GM23248 (cell line): ENCODE data around the gene TTLL4. TPM values are rescaled to one million over a fixed set of nuclear protein-coding genes. Genes with fewer than 3 reads are reported as not detected.

Experiments
- DNase-seq: peaks from one replicate; pipeline ENCODE4 v3.0.0-alpha.2; 2015
- H2AFZ ChIP-seq: fragments of 200-600 bp; sonication (generic); 2 replicates; pipeline ENCODE4 v1.6.1; 2016; ENCODE audit warnings: antibody characterized with exemption
- H3F3A ChIP-seq: fragments of 200-600 bp; sonication (generic); 2 replicates; pipeline ENCODE4 v1.6.1; 2016; ENCODE audit warnings: mild to moderate bottlenecking, antibody characterized with exemption, mixed run types; ENCODE audit not compliant: insufficient read depth
- H3K27ac ChIP-seq: fragments of 200-600 bp; sonication (generic); 2 replicates; pipeline ENCODE4 v1.5.1; 2016; ENCODE audit warnings: mild to moderate bottlenecking
- H3K27me3 ChIP-seq: fragments of 200-600 bp; sonication (generic); replicated peaks from 2 replicates; pipeline ENCODE4 v1.6.1; 2016; ENCODE audit warnings: mild to moderate bottlenecking; ENCODE audit not compliant: insufficient read depth
- H3K36me3 ChIP-seq: fragments of 200-600 bp; sonication (generic); 2 replicates; pipeline ENCODE4 v1.6.1; 2016; ENCODE audit warnings: low read depth, mild to moderate bottlenecking
- H3K4me1 ChIP-seq: fragments of 200-600 bp; sonication (generic); 2 replicates; pipeline ENCODE4 v1.6.1; 2016; ENCODE audit warnings: mild to moderate bottlenecking; ENCODE audit not compliant: insufficient read depth
- H3K4me2 ChIP-seq: fragments of 200-600 bp; sonication (generic); one replicate; pipeline ENCODE4 v1.6.1; 2016; ENCODE audit warnings: mild to moderate bottlenecking; ENCODE audit not compliant: unreplicated experiment
- H3K4me3 ChIP-seq: fragments of 200-600 bp; sonication (generic); 2 replicates; pipeline ENCODE4 v1.5.1; 2016; ENCODE audit warnings: mild to moderate bottlenecking
- H3K79me2 ChIP-seq: fragments of 200-600 bp; sonication (generic); 2 replicates; pipeline ENCODE4 v1.6.1; 2016; ENCODE audit warnings: mild to moderate bottlenecking; ENCODE audit not compliant: insufficient read depth
- H3K9ac ChIP-seq: fragments of 200-600 bp; sonication (generic); 2 replicates; pipeline ENCODE4 v1.6.1; 2016; ENCODE audit warnings: mild to moderate bottlenecking
- H3K9me2 ChIP-seq: fragments of 200-600 bp; sonication (generic); 2 replicates; pipeline ENCODE4 v1.6.1; 2016; ENCODE audit warnings: mixed run types, mild to moderate bottlenecking, moderate library complexity; ENCODE audit not compliant: insufficient read depth
- H3K9me3 ChIP-seq: fragments of 200-600 bp; sonication (generic); one replicate; pipeline ENCODE4 v1.6.1; 2017; ENCODE audit warnings: low read depth
- H4K20me1 ChIP-seq: fragments of 200-600 bp; sonication (generic); 2 replicates; pipeline ENCODE4 v1.6.0; 2016; ENCODE audit not compliant: insufficient read depth
- EZH2 ChIP-seq: fragments of 200-600 bp; sonication (generic); IDR thresholded peaks from 2 replicates; pipeline ENCODE4 v1.6.1; 2018; ENCODE audit warnings: antibody characterized with exemption, mild to moderate bottlenecking; ENCODE audit not compliant: insufficient read depth, poor library complexity, severe bottlenecking
- EZH2phosphoT487 ChIP-seq: fragments of 200-600 bp; sonication (generic); IDR thresholded peaks from 2 replicates; pipeline ENCODE4 v1.6.1; 2018; ENCODE audit warnings: antibody characterized with exemption, moderate library complexity, mild to moderate bottlenecking, low read depth; ENCODE audit not compliant: insufficient read depth
- WGBS, 2 experiments: methylation state at CpG; one replicate each; pipeline ENCODE4 v1.1.6; 2015 to 2017; ENCODE audit warnings: low lambda C conversion rate in 2 of 2, low coverage in 1 of 2; ENCODE audit errors: missing lambda C conversion rate in 2 of 2; 5-methylcytosine and 5-hydroxymethylcytosine counted together
- in situ Hi-C: fragments of 300-500 bp; cut with MboI; formaldehyde crosslinking; loops from 2 replicates; pipeline ENCODE4 v1.15.0; 2020
- polyA plus RNA-seq: library from polyadenylated mRNA; unstranded; fragments of >200 nt; fragmentation: Nextera tagmentation; extraction: Ambion mirVana; gene quantifications from 2 replicates; pipeline ENCODE4 v1.2.1, GENCODE V29; 2016
- total RNA-seq: library from RNA; depleted of rRNA; stranded (reverse); fragments of >200 nt; shearing (Covaris generic); gene quantifications from 2 replicates; pipeline ENCODE4 v1.2.3, GENCODE V29; 2014

Gene TTLL4
- total and polyA plus RNA-seq, 2 experiments from 2014 or later, result 5.5 to 7.7 TPM

- Histone ChIP-seq H3K27me3 (no peaks in the 10 kb centered on the region), H3K79me2 (peaks cover 88% of the 10 kb centered on the region), H3K4me3 (no peak overlapping the region), H4K20me1 (no peaks in the 10 kb centered on the region), H3K9me3 (peaks cover 5% of the 10 kb centered on the region), H3K9ac (no peak overlapping the region), H3K9me2 (no peaks in the 10 kb centered on the region), H3K27ac (no peak overlapping the region), H3K4me2 (no peak overlapping the region), H2AFZ (no peak overlapping the region), H3K4me1 (0 out of 2 replicates have a peak, but pooled peaks cover 7% of the 10 kb centered on the region), H3K36me3 (no peaks in the 10 kb centered on the region), H3F3A (peaks cover 5% of the 10 kb centered on the region; the same call in 1 of the 2 replicates)
- in situ Hi-C loops, result loop anchor here (10.0 kb wide), 1 partner anchor 122 kb away; no protein-coding TSS in a partner anchor
- DNase-seq, result no peak
- no peak for TF ChIP-seq EZH2
- no peak for TF ChIP-seq EZH2phosphoT487
- WGBS, 2 experiments, result 100% methylated on average over 1 of the region's 1 CpG
These were observed 12.5 kb downstream of the TTLL4 start for GRCh38 chr2:218722876-218723785.

DNA sequence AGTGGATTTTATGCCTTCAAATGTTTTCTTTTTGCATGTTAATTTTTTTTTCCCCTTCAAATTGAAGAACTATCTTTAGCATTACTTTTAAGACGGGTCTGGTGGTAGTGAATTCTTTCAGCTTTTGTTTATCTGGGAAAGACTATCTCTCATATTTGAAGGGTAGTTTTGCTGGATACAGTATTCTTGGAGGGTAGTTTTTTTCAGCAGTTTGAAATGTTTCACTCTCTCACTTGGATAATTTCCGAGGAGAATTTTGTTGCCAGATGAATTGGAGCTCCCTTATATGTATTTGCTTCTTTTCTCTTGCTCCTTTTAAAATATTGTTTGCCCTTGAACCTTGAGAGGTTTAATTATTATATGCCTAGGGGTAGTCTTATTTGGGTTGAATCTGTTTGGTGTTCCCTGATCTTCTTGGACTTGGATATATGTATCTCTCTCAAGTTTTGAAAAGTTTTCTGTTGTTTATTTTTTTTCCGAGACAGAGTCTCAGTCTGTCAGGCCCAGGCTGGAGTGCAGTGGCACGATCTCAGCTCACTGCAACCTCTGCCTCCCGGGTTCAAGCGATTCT, 15.5 kb downstream of the TTLL4 start:
- Histone ChIP-seq H3K4me3 (no peak overlapping the region), H3K9me2 (no peaks in the 10 kb centered on the region), H3K9me3 (peaks cover 5% of the 10 kb centered on the region), H3K27ac (no peak overlapping the region), H3F3A (peaks cover 6% of the 10 kb centered on the region), H3K4me1 (peaks cover 12% of the 10 kb centered on the region), H3K36me3 (no peaks in the 10 kb centered on the region), H3K27me3 (no peaks in the 10 kb centered on the region), H3K79me2 (peaks cover 66% of the 10 kb centered on the region), H2AFZ (no peak overlapping the region), H3K4me2 (no peak overlapping the region), H4K20me1 (no peaks in the 10 kb centered on the region), H3K9ac (no peak overlapping the region)
- no peak for DNase-seq
- in situ Hi-C loops, result loop anchor here (10.0 kb wide), 1 partner anchor 119 kb away; no protein-coding TSS in a partner anchor
- WGBS, 2 experiments, result 95 to 98% methylated on average over 6 of the region's 6 CpGs
- TF ChIP-seq EZH2, result no peak
- no peak for TF ChIP-seq EZH2phosphoT487

DNA sequence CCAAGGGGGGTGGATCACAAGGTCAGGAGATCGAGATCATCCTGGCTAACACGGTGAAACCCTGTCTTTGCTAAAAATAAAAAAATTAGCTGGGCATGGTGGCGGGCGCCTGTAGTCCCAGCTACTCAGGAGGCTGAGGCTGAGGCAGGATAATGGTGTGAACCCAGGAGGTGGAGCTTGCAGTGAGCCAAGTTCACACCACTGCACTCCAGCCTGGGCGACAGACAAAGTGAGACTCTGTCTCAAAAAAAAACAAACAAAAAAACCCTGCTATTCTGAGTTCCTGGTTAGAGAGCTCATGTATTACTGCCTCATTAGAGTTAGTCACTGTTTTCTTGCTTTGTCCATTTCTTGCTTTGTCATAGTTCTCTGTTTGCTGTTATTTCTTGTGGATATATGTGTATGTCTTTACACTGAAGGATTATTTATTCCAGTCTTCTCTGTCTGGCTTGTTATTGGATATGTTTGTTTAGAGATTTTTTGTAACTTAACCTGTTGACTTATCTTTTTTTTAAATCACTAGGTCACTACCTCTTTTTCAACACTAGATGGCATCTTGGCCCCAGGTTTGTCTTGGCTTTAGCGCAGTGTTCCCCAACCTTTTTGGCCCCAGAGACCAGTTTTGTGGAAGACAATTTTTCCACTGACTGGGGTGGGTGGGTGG, 17.0 kb downstream of the TTLL4 start:
- Histone ChIP-seq H3K4me2 (no peak overlapping the region), H3K9me3 (peaks cover 5% of the 10 kb centered on the region), H3K9me2 (no peaks in the 10 kb centered on the region), H3K4me1 (peaks cover 26% of the 10 kb centered on the region), H3K79me2 (peaks cover 56% of the 10 kb centered on the region), H4K20me1 (no peaks in the 10 kb centered on the region), H2AFZ (no peak overlapping the region), H3F3A (peaks cover 20% of the 10 kb centered on the region), H3K27me3 (no peaks in the 10 kb centered on the region), H3K4me3 (no peak overlapping the region), H3K36me3 (no peaks in the 10 kb centered on the region), H3K27ac (no peak overlapping the region), H3K9ac (no peak overlapping the region)
- peak; percentile 47 for DNase-seq
- in situ Hi-C loops, result loop anchor here (10.0 kb wide), 1 partner anchor 117 kb away; no protein-coding TSS in a partner anchor
- TF ChIP-seq EZH2phosphoT487, result no peak
- TF ChIP-seq EZH2, result no peak
- WGBS, 2 experiments, result 95 to 96% methylated on average over 6 of the region's 6 CpGs

DNA sequence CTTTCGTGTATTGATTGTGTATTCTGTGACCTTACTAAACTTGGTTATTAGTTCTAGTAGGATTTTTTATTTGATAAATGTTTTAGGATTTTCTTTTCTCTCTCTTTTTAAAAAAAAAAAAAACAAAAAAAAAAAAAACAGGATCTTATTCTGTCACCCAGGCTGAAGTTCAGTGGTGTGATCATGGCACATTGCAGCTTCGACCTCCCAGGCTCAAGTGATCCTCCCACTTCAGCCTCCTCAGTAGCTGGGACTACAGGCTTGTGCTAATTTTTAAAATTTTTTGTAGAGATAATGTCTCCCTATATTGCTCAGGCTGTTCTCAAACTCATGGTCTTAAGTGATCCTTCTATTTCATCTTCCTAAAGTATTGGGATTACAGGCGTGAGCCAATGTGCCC, 19.0 kb downstream of the TTLL4 start:
- no peak overlapping the region for H3K27ac ChIP-seq
- no peak for DNase-seq
- H3K4me3 ChIP-seq, result no peak overlapping the region
- peaks cover 5% of the 10 kb centered on the region for H3K9me3 ChIP-seq
- 97 to 98% methylated on average over 3 of the region's 3 CpGs for WGBS, 2 experiments
- peaks cover 38% of the 10 kb centered on the region for H3K4me1 ChIP-seq
- no peaks in the 10 kb centered on the region for H3K27me3 ChIP-seq
- in situ Hi-C loops, result loop anchor here (10.0 kb wide), 1 partner anchor 115 kb away; no protein-coding TSS in a partner anchor
- H3K79me2 ChIP-seq, result peaks cover 58% of the 10 kb centered on the region
- no peaks in the 10 kb centered on the region for H3K9me2 ChIP-seq
- H3K9ac ChIP-seq, result no peak overlapping the region
- no peaks in the 10 kb centered on the region for H3K36me3 ChIP-seq
- no peak overlapping the region for H2AFZ ChIP-seq
- no peaks in the 10 kb centered on the region for H4K20me1 ChIP-seq
- no peak for TF ChIP-seq EZH2phosphoT487
- TF ChIP-seq EZH2, result no peak
- peaks cover 35% of the 10 kb centered on the region for H3F3A ChIP-seq
- no peak overlapping the region for H3K4me2 ChIP-seq
